Measurements from ENCODE around the gene ALDH4A1. TPM values are rescaled to one million over a fixed set of nuclear protein-coding genes. Genes with fewer than 3 reads are reported as not detected.

Gene ALDH4A1
- total RNA-seq, 1 experiment from 2014 or later, result 26.1 TPM

- Histone ChIP-seq H3K56ac (ENCODE audit: insufficient read length, low read depth, low read length) (no peak overlapping the region), H2AFZ (ENCODE audit: low read length) (no peak overlapping the region), H3K27me3 (ENCODE audit: insufficient read depth, low read length) (no peaks in the 10 kb centered on the region), H4K20me1 (ENCODE audit: control insufficient read depth, insufficient read depth, insufficient read length) (no peaks in the 10 kb centered on the region), H3K18ac (ENCODE audit: insufficient read length, low read depth, low read length) (no peak overlapping the region), H2BK15ac (ENCODE audit: low read depth, low read length) (no peak overlapping the region), H3K4me1 (ENCODE audit: insufficient read depth, low read length) (no peaks in the 10 kb centered on the region), H2BK120ac (ENCODE audit: low read depth, low read length, poor library complexity, severe bottlenecking) (no peak overlapping the region), H3K4ac (ENCODE audit: low read depth, low read length) (no peak overlapping the region), H4K8ac (replicated peaks; ENCODE audit: insufficient read length, low read depth, low read length) (no peak overlapping the region), H4K5ac (ENCODE audit: insufficient read length, low read depth, low read length) (no peak overlapping the region), H3T11ph (ENCODE audit: low read length) (no peak overlapping the region), H2BK12ac (ENCODE audit: insufficient read length, low read depth, low read length) (no peak overlapping the region), H3K23ac (ENCODE audit: insufficient read length, low read depth, low read length) (no peak overlapping the region), H3K27ac (ENCODE audit: insufficient read length, low read depth, low read length) (no peak overlapping the region), H3K23me2 (ENCODE audit: insufficient read length, low read depth, low read length, poor library complexity, severe bottlenecking) (no peaks in the 10 kb centered on the region), H2AK5ac (ENCODE audit: insufficient read length, low read length) (no peak overlapping the region), H2BK5ac (ENCODE audit: insufficient read length, low read length) (no peak overlapping the region), H3K9me3 (ENCODE audit: control insufficient read depth, low read depth, low read length) (no peaks in the 10 kb centered on the region), H2BK20ac (ENCODE audit: low read depth, low read length, poor library complexity, severe bottlenecking) (no peak overlapping the region), H3K79me1 (ENCODE audit: insufficient read depth, low read depth, low read length, poor library complexity, severe bottlenecking) (no peaks in the 10 kb centered on the region), H3K14ac (ENCODE audit: insufficient read depth, low read length) (no peak overlapping the region), H3K9ac (ENCODE audit: extremely low read depth, insufficient read length, low read length) (no peak overlapping the region), H3K4me2 (ENCODE audit: insufficient read depth, insufficient read length, low read length) (no peak overlapping the region), H3K79me2 (ENCODE audit: insufficient read depth, low read length) (no peaks in the 10 kb centered on the region), H4K91ac (ENCODE audit: insufficient read length, low read depth, low read length) (no peak overlapping the region)
- DNase-seq, result no peak
- Mint-ChIP-seq H3K9me3 (no peaks in the 10 kb centered on the region), H3K27me3 (ENCODE audit: low read depth) (peaks cover 3% of the 10 kb centered on the region), H3K4me1 (peaks cover 9 to 20% of the 10 kb centered on the region in 2 experiments), H3K27ac (peak overlapping the region in 1 of 3 experiments; percentile 77; a peak in 1 of 7 replicates), H3K4me3 (no peak overlapping the region), H3K36me3 (ENCODE audit: insufficient read depth in 1 of 3, low read depth in 3 of 3) (no peaks in the 10 kb centered on the region; a peak in 2 of 7 replicates)
- TF ChIP-seq CTCF (conservative IDR thresholded peaks at IDR 0.05), result no peak
- WGBS (ENCODE audit: extremely low coverage, insufficient read length, low lambda C conversion rate), result no CpG with 5 or more reads among the region's 17 CpGs
These were observed 6.8 kb upstream of the ALDH4A1 start for GRCh38 chr1:18908911-18909771.
